CD4-positive, alpha-beta T cell treated with Interleukin-2 at 100 ng/mL for 4 hours (primary cell): ENCODE data around the gene SS18.
"Not testable (repeated sequence)": the region's sequence is repeated elsewhere in the genome, so short reads cannot be mapped to it uniquely, and the experiment has no call there.

Experiments used
- DNase-seq: peaks from one replicate; pipeline ENCODE4 v3.0.0-alpha.2; 2020; ENCODE audit warnings: low spot score

SS18 gene

GRCh38 chr18:26090130-26091046 lies at the start of gene SS18:
Gene SS18 (minus strand): TSS chr18:26090613. CDS start chr18:26090569, 44 bp downstream.
- peak; percentile 90 for DNase-seq

- DNase-seq = no peak
These were observed 45.1 kb upstream of the SS18 start for GRCh38 chr18:26135548-26135947.

GRCh38 chr18:26134107-26134506 lies 43.7 kb upstream of the SS18 start:
- DNase-seq = peak; percentile 3

- DNase-seq = peak; percentile 53
These were observed 43.2 kb upstream of the SS18 start, which contains the start of gene PSMA8 for GRCh38 chr18:26133652-26134051. Gene PSMA8 (plus strand): TSS chr18:26133869. CDS start chr18:26133966, 97 bp downstream.

GRCh38 chr18:26128192-26128591 lies 37.8 kb upstream of the SS18 start:
- not testable (repeated sequence) for DNase-seq

GRCh38 chr18:26127786-26128185 lies 37.4 kb upstream of the SS18 start:
- DNase-seq = no peak

GRCh38 chr18:26121994-26122393 lies 31.6 kb upstream of the SS18 start:
- DNase-seq = not testable (repeated sequence)

GRCh38 chr18:26121476-26121875 lies 31.1 kb upstream of the SS18 start:
- DNase-seq = no peak

- DNase-seq = no peak
These were observed 28.8 kb upstream of the SS18 start for GRCh38 chr18:26119246-26119645.

- no peak for DNase-seq
These were observed 13.6 kb upstream of the SS18 start for GRCh38 chr18:26104035-26104434.

- DNase-seq = peak; percentile 35
These were observed 13.2 kb upstream of the SS18 start for GRCh38 chr18:26103579-26103978.

GRCh38 chr18:26097563-26097962 lies 7.2 kb upstream of the SS18 start:
- no peak for DNase-seq

GRCh38 chr18:26096852-26097251 lies 6.4 kb upstream of the SS18 start:
- no peak for DNase-seq

GRCh38 chr18:26091047-26091630 lies 726 bp upstream of the SS18 start:
- DNase-seq = peak; percentile 66

GRCh38 chr18:26089293-26090129 lies 902 bp downstream of the SS18 start:
- DNase-seq = peak; percentile 37

- DNase-seq = peak; percentile 14
These were observed 1.9 kb downstream of the SS18 start for GRCh38 chr18:26088487-26088886.

GRCh38 chr18:26086959-26087358 lies 3.5 kb downstream of the SS18 start:
- no peak for DNase-seq

- no peak for DNase-seq
These were observed 5.4 kb downstream of the SS18 start for GRCh38 chr18:26085056-26085455.

- DNase-seq = no peak
These were observed 7.3 kb downstream of the SS18 start for GRCh38 chr18:26083099-26083498.

GRCh38 chr18:26082475-26082874 lies 7.9 kb downstream of the SS18 start:
- no peak for DNase-seq

- no peak for DNase-seq
These were observed 16.2 kb downstream of the SS18 start for GRCh38 chr18:26074246-26074645.

GRCh38 chr18:26073758-26074157 lies 16.7 kb downstream of the SS18 start:
- DNase-seq = no peak
